ENCODE measurements around the gene TAGAP.

Gene TAGAP

DNA sequence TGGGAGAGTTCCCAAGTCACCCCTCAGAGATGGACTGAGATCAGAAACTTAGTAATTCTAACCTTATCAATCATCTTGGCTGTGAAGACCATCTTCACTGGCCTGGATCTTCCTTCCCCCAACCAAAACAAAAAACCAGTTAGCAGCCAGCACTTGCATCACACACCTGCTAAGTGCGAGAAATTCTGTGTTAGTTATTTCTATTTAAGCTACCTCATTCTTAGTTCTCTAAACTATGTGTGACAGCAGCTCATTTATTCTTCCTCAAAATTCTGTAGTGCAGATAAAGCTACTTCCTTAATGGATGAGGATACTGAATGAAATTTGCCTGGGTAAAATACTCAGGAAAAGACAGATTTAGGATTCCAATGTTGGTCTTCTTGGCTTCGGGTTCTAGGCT is 18.2 kb upstream of the TAGAP start:
- no peaks in the 10 kb centered on the region for H3K9me3 ChIP-seq
- TF ChIP-seq, protein P1, sequence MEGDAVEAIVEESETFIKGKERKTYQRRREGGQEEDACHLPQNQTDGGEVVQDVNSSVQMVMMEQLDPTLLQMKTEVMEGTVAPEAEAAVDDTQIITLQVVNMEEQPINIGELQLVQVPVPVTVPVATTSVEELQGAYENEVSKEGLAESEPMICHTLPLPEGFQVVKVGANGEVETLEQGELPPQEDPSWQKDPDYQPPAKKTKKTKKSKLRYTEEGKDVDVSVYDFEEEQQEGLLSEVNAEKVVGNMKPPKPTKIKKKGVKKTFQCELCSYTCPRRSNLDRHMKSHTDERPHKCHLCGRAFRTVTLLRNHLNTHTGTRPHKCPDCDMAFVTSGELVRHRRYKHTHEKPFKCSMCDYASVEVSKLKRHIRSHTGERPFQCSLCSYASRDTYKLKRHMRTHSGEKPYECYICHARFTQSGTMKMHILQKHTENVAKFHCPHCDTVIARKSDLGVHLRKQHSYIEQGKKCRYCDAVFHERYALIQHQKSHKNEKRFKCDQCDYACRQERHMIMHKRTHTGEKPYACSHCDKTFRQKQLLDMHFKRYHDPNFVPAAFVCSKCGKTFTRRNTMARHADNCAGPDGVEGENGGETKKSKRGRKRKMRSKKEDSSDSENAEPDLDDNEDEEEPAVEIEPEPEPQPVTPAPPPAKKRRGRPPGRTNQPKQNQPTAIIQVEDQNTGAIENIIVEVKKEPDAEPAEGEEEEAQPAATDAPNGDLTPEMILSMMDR (IDR thresholded peaks at IDR 0.05) = no peak
- no peak overlapping the region for H3K27ac ChIP-seq
- no peak for DNase-seq
- peaks cover 0 to 32% of the 10 kb centered on the region in 2 donors for H3K27me3 ChIP-seq
- H3K4me3 ChIP-seq = no peak overlapping the region
- H3K36me3 ChIP-seq = no peaks in the 10 kb centered on the region
- intact Hi-C loops (cut with DNase I; ENCODE audit: low total_unique reads) = no loop called here
- no peaks in the 10 kb centered on the region for H3K4me1 ChIP-seq

DNA sequence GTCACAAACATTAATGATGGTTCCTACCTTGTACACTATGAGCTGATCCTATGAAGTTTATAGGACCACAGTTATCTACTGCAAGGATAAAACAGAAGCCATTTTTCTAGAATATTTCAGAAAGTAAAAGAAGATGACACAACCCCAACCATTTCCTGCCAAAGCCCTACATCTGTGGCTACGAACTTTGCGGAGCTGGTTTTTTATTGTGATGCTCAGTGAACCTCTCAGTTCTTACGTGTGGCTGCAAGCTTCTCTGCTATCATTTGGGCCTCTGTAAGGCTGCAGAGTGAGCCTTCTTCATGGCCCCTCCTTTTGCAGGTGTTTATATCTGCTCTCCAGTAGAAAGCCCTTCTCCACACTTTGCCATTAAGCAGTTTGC is 17.8 kb upstream of the TAGAP start:
- Histone ChIP-seq H3K4me1 (no peaks in the 10 kb centered on the region), H3K36me3 (no peaks in the 10 kb centered on the region), H3K9me3 (no peaks in the 10 kb centered on the region), H3K27me3 (peaks cover 0 to 31% of the 10 kb centered on the region in 2 donors), H3K4me3 (no peak overlapping the region), H3K27ac (no peak overlapping the region)
- TF ChIP-seq, protein P1 (IDR thresholded peaks at IDR 0.05) = no peak
- intact Hi-C loops (cut with DNase I; ENCODE audit: low total_unique reads) = no loop called here
- no peak for DNase-seq

DNA sequence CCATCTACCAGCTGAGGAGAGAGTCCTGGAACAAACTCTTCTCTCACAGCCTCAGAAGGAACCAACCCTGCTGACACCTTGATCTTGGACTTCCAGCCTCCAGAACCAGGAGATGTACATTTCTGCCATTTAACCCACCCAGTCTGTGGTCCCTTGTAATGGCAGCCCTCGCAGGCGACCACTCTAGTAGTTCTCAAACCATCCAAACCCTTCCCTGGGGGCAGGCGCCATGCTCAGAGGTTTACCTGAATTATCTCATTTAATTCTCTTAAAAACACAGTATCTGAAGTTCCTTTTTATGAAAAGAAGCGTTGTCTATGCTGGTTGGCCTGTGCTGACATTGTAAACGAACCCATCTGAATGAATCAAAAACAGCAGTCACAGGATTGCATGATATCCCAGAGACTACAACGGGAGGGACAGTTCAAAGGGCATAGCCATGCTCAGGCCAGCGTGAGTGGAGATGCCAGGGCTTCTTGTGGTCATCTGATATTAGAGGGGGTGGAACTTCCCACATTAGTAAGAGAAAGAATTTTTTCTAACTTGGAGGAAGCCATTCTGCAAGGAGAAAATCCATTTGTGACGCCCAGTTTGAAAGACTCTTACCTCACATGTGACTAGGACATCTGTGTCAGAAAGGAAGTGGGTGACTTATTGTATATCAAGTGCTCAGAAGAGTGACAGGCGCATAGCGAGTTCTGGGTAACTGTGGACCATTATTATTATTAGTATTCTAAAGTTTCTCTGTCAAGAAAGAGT is 17.2 kb upstream of the TAGAP start:
- no peaks in the 10 kb centered on the region for H3K9me3 ChIP-seq
- TF ChIP-seq, protein P1 (IDR thresholded peaks at IDR 0.05) = no peak
- no peak overlapping the region for H3K27ac ChIP-seq
- no peaks in the 10 kb centered on the region for H3K4me1 ChIP-seq
- DNase-seq = no peak
- no peaks in the 10 kb centered on the region for H3K36me3 ChIP-seq
- intact Hi-C loops (cut with DNase I; ENCODE audit: low total_unique reads) = no loop called here
- peaks cover 0 to 26% of the 10 kb centered on the region in 2 donors for H3K27me3 ChIP-seq
- H3K4me3 ChIP-seq = no peak overlapping the region

DNA sequence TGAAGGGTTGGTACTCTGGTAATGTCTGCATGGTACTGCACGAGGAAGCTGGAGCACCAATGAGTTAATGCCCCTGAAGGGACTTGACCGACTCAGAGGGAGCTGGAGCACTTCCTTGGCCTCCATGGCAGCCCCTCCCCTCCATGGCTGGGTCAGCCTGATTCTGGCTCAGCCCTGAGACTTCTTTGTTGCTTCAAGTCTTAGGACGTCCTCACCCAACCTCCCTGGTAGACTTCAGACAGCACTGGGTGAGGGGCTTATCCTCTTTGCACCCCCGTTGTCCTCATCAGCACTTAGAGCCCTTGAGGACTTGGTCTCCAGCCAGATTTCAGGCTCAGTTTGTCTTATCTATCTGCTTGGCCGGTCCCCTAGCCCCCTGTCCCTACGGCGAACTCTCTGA is 16.4 kb upstream of the TAGAP start:
- Histone ChIP-seq H3K27ac (no peak overlapping the region), H3K4me3 (no peak overlapping the region), H3K4me1 (no peaks in the 10 kb centered on the region), H3K36me3 (no peaks in the 10 kb centered on the region), H3K27me3 (peaks cover 0 to 26% of the 10 kb centered on the region in 2 donors), H3K9me3 (no peaks in the 10 kb centered on the region)
- TF ChIP-seq, protein P1 (IDR thresholded peaks at IDR 0.05) = no peak
- DNase-seq = no peak
- intact Hi-C loops (cut with DNase I; ENCODE audit: low total_unique reads) = no loop called here

DNA sequence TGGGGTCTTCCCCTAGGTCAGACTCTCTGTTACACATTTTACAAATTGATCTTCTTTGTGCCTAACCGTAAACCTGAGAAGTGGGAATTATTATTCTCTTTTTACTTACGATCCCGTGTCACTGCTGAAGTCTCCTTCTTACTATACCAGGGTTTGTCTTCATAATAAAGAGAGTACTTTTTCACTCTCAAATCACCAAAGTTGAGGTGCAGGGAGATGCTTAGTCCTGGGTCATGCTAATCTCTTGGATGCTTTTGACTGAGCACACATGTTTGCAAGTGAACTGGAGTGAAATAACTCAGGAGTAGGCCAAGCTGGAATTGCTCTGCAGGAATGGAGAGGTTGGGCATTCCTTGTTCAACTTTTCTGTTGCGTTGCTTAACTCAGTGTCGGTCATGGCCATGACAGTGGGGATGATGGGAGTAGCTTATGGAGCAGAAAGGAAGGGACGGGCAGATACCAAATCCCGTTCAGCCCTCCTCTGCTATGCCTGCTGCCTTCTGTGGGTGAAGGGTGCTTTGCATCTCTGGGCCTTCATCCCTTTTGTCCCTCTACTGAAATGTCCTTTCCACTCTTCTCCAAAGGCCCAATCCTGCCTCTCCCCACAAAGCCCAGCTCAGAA is 15.2 kb upstream of the TAGAP start:
- intact Hi-C loops (cut with DNase I; ENCODE audit: low total_unique reads) = no loop called here
- Histone ChIP-seq H3K4me3 (no peak overlapping the region), H3K36me3 (no peaks in the 10 kb centered on the region), H3K27ac (no peak overlapping the region), H3K27me3 (peaks cover 0 to 26% of the 10 kb centered on the region in 2 donors), H3K9me3 (no peaks in the 10 kb centered on the region), H3K4me1 (no peaks in the 10 kb centered on the region)
- DNase-seq = no peak
- TF ChIP-seq, protein P1 (IDR thresholded peaks at IDR 0.05) = no peak
